Measurements from ENCODE around the gene SLC27A3. TPM values are rescaled to one million over a fixed set of nuclear protein-coding genes. Genes with fewer than 3 reads are reported as not detected.

The SLC27A3 gene
- total RNA-seq, result 10 to 100 TPM; 27.4 to 30.9 TPM

- 3% methylated on average over 34 of the region's 35 CpGs for WGBS
- peaks cover 0 to 10% of the 10 kb centered on the region in 2 donors for H3K36me3 ChIP-seq
- H3K4me3 ChIP-seq, result peak within 1 kb of the TSS; percentile 65 to 68
- H3K9me3 ChIP-seq, result no peaks in the 10 kb centered on the region
- TF ChIP-seq POLR2AphosphoS5 (IDR thresholded peaks at IDR 0.05) (peak; percentile 32), CTCF (IDR thresholded peaks at IDR 0.05) (no peak)
- intact Hi-C loops (cut with DNase I), result loop anchor here (5.0 kb wide), 1 partner anchor 98 kb away; the partner anchor contains the start of gene NPR1
- peaks cover 7% of the 10 kb centered on the region for H3K4me1 ChIP-seq (replicated peaks)
- H3K27ac ChIP-seq, result peak within 1 kb of the TSS; percentile 85
- no peaks in the 10 kb centered on the region for H3K27me3 ChIP-seq (replicated peaks; ENCODE audit: insufficient read depth)
- peak; percentile 69 for DNase-seq (ENCODE audit: low spot score)
Observed at GRCh38 chr1:153774780-153775457, at the start of gene SLC27A3. Gene SLC27A3 (plus strand): TSS chr1:153775407. CDS start chr1:153775498, 91 bp downstream.

GRCh38 chr1:153727463-153728304 is 47.5 kb upstream of the SLC27A3 start, which contains the start of gene INTS3:
Gene INTS3 (plus strand): TSS chr1:153728050. CDS start chr1:153728635, 585 bp downstream.
- peak within 1 kb of the TSS; percentile 60 to 91 for H3K4me3 ChIP-seq
- 1% methylated on average over 48 of the region's 49 CpGs for WGBS

GRCh38 chr1:153728305-153729066 is 46.7 kb upstream of the SLC27A3 start:
- Histone ChIP-seq H3K27me3 (replicated peaks; ENCODE audit: insufficient read depth) (no peaks in the 10 kb centered on the region), H3K4me3 (peak overlapping the region; percentile 60 to 91), H3K36me3 (no peaks in the 10 kb centered on the region), H3K27ac (peak overlapping the region; percentile 91 to 97), H3K9me3 (no peaks in the 10 kb centered on the region), H3K4me1 (replicated peaks) (peaks cover 9% of the 10 kb centered on the region)
- WGBS, result under 1% methylated on average over 19 of the region's 19 CpGs
- intact Hi-C loops (cut with DNase I), result no loop called here
- DNase-seq (ENCODE audit: low spot score), result peak; percentile 17
- TF ChIP-seq POLR2AphosphoS5 (IDR thresholded peaks at IDR 0.05), result no peak
- TF ChIP-seq CTCF (IDR thresholded peaks at IDR 0.05), result peak in 1 of 4 experiments; percentile 10

More at GRCh38 chr1:153727463-153728304, 47.5 kb upstream of the SLC27A3 start, which contains the start of gene INTS3:
- no peaks in the 10 kb centered on the region for H3K27me3 ChIP-seq (replicated peaks; ENCODE audit: insufficient read depth)
- no peaks in the 10 kb centered on the region for H3K36me3 ChIP-seq
- intact Hi-C loops (cut with DNase I), result loop anchor here (1.0 kb wide), 1 partner anchor 21 kb away; no protein-coding TSS in a partner anchor
- H3K27ac ChIP-seq, result peak within 1 kb of the TSS; percentile 91 to 97
- H3K4me1 ChIP-seq (replicated peaks), result peaks cover 9% of the 10 kb centered on the region
- peak; percentile 100 for DNase-seq (ENCODE audit: low spot score)
- no peak for TF ChIP-seq CTCF (IDR thresholded peaks at IDR 0.05)
- peak; percentile 95 for TF ChIP-seq POLR2AphosphoS5 (IDR thresholded peaks at IDR 0.05)
- peak; percentile 43 for TF ChIP-seq POLR2A (IDR thresholded peaks at IDR 0.05)
- H3K9me3 ChIP-seq, result no peaks in the 10 kb centered on the region

GRCh38 chr1:153730468-153730988 is 44.7 kb upstream of the SLC27A3 start:
- 70% methylated on average over 5 of the region's 5 CpGs for WGBS
- Histone ChIP-seq H3K27ac (no peak overlapping the region), H3K27me3 (replicated peaks; ENCODE audit: insufficient read depth) (no peaks in the 10 kb centered on the region), H3K4me1 (replicated peaks) (peaks cover 9% of the 10 kb centered on the region), H3K9me3 (no peaks in the 10 kb centered on the region), H3K4me3 (no peak overlapping the region), H3K36me3 (no peaks in the 10 kb centered on the region)
- intact Hi-C loops (cut with DNase I), result no loop called here
- TF ChIP-seq POLR2A (IDR thresholded peaks at IDR 0.05) (no peak), CTCF (IDR thresholded peaks at IDR 0.05) (no peak), POLR2AphosphoS5 (IDR thresholded peaks at IDR 0.05) (no peak)
- no peak for DNase-seq (ENCODE audit: low spot score)
